CD4-positive, alpha-beta T cell treated with Interleukin-4 for 1 hour (primary cell): Measurements from ENCODE around the gene CAPN7.

Experiments
- DNase-seq, 2 donors: peaks; one replicate each; pipeline ENCODE4 v3.0.0-alpha.2; 2020 to 2022

CAPN7 gene

GRCh38 chr3:15301761-15302160 is 95.7 kb downstream of the CAPN7 start:
- no peak for DNase-seq
